Endometrium (tissue), 2 donors: Measurements from ENCODE around the gene TKT.

Experiments
- FAIRE-seq: peaks from 2 replicates; lab custom pipeline; 2012; peaks lifted over from hg19 to GRCh38; lab: Jason Lieb, UNC
- donor health status: control.
- donor health status: control.

Gene TKT

DNA sequence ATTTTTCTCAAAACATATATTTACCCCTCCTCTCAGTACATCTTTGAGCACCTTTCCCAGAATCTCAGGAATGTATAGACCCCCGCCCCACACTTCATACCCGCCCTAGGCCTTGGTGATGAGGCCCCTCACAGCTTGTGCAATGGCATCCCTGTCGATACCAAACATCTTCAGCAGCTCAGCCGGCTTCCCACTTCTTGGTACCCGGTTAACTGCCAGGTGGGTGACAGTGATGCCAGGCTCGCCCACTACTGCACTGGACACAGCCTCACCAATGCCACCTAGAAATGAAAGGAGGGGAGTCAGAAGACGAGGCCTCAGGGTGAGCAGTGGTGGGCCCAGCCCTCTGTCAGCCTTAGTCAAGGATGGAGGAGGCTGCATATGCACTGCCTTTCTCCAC is 30.2 kb downstream of the TKT start:
- no peak for FAIRE-seq

DNA sequence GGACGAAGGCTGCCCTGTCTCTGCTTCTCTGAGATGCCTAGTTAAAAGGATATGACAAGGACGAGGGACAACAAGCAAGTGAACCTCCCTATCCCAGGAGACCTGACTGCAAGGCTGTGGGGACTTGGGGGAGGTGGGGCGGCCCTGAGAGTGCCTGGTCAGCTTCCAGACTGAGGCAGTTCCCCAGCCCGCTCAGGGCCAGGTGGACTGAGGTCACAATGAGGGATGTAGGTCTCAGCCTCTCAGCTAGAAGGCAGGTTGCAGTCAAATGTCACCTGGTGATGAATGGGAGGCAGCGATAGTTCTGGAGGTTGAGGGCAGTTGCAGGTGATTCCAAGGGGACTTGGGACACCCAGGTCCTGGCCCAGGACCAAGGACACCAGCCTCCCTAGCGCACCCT is 30.6 kb downstream of the TKT start:
- FAIRE-seq = no peak

DNA sequence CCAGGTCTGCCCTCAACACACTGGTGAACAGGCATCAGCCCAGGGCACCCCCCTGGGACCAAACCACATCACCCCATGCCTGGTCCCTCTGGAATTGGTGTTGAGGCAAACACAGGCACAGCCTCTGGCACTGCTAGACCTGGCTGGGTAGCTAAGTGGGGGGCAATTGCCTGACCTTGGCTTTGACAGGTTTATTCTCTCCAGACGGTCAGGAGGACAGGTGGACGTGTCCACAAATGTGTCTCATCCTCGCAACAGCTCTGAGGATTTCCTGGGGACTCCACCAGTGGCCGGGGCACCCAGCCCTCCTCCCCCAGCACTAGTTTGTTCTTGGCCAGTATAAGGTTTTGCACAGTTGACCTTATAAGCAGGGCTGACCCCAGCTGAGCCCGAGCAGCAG is 31.3 kb downstream of the TKT start:
- FAIRE-seq = no peak

DNA sequence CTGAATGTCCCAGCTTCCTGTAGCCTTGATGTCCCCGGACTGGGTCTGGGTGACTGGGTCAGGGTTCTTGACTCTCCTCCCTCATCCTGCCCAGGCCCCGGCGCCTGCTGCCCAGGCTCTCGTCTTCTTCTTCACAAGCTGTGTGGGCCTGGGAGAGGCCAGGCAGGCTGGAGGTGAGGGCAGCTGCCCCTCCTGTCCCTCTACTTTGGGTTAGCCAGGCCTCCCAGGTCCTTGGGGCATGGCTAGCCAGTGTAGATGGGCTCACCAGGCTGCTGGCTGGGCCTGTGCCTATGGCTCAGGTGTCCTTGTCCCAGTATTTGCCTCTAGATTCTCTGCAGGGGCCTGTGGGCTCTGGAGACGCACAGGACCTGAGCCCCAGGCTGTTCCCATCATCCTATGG is 31.8 kb downstream of the TKT start:
- FAIRE-seq = no peak

DNA sequence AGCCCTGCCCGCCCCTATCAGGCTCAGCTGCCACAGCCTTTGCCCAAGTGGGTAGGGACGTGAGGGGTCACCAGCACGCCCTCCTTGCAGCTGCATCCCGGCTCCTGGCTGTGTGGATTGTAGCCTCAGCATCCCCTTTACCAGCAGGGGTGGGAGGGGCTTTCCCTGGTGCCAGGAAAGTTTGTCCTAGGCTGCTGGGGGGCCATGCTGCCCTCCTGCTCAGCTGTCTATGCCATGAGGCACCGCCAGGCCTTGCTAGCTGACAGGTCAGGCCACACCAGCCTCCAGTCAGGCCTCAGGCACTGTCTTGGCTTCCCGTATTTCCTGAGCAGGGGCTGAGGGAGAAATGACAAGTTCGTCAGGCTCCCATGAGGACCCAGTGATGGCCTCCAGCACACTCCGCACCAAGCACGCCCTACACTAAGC is 32.3 kb downstream of the TKT start:
- FAIRE-seq = no peak

DNA sequence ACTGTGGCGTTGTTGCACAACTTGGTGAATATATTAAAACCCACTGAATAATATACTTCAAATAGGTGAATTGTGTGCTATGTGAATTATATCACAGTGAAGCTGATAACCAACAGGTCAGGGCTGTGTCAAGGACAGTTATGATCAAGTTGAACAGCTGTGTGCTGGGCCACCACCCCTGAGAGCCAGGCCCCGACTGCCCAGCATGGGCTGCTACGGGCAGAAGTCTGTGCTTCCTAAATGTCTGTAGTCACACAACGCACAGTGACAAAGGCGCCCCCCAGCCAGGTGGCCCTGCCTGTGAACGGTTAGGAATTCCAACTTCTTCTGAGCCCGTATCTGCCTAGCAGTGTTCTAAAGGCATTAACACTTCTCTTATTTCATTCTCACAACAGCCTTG is 32.8 kb downstream of the TKT start:
- no peak for FAIRE-seq

DNA sequence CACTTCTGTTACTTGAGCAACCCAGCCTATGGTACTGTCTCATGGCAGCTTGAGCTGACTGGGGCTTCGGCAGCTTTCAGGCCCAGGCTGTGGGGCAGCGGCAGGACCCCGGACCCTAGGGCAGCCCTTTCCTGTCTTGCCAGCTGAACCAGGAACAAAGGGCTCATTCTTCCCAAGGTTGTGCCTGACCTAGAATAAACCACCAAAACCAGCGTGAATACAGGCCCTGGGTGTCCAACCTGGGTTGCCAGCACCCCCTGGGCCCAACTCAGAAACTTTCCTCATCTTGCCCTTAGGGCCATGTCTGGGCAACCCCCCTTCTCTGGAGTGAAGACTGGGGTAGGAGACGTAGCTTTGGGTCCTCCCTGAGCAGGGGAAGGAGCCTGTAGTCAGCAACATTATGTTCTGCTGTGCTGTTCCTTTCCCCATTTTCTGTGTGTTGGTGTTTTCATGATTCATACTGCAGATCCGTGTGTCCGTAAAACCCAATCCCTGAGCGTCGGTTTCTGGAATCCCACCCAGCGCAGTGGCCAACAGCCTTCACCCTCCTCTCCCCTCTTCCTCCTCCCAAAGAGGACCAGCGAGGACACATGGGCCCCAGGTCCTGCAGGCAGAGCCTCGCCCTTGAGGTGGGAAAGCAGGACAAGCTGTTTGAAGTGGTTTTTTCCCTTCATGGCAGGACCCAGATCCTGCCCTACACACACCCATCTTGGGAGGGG is 33.5 kb downstream of the TKT start:
- no peak for FAIRE-seq

DNA sequence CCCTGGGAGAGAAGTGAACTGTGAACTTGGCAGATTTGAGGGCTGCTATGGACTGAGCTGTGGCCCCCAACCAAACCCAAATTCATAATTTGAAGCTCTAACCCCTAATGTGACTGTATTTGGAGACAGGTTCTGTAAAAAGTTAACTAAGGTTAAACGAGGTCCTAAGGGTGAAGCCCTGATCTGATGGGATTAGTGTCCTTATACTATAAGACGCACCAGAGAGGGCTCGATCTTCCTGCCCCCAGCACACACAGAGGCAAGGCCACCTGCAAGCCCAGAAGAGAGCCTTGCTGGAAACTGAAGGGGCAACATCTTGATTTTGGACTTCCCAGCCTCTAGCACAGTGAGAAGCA is 34.0 kb downstream of the TKT start:
- FAIRE-seq = no peak

DNA sequence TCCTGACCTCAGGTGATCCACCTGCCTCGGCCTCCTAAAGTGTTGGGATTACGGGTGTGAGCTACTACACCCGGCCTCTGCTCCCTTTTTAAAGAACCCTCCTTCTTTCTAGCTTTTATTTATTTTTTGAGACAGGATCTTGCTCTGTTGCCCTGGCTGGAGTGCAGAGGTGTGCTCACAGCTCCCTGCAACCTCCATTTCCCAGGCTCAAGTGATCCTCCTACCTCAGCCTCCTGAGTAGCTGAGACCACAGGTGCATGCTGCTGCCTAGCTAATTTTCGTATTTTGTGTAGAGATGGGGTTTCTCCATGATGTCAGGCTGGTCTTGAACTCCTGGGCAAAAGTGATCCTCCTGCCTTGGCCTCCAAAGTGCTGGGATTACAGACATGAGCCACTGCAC is 34.5 kb downstream of the TKT start:
- no peak for FAIRE-seq

DNA sequence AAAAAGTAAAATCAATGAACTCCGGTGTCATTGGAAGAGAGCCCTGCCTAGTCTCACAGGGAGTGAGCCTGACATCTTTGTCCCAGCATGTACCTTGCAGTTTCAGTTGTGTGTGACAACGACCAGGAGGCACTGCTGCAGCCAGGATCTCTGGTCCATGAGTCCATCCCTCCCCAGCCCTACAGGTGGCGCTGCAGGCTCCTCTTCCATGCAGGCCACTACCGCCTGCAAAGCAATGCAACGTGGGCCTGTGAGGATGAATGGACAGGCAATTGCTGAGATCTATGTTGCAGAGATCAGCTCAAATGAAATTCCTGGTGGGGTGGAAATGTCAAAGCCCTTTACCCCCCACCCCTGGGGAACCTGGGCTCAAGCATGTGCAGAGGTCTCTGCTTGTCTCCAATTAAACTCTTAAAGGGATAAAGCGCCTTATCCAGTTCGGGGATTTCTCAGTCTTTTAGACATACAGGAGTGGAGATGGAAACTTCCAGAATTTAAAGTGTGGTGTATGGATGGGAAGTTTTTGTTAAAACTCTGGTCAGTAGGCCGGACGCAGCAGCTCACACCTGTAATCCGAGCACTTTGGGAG is 35.8 kb downstream of the TKT start:
- FAIRE-seq = no peak

DNA sequence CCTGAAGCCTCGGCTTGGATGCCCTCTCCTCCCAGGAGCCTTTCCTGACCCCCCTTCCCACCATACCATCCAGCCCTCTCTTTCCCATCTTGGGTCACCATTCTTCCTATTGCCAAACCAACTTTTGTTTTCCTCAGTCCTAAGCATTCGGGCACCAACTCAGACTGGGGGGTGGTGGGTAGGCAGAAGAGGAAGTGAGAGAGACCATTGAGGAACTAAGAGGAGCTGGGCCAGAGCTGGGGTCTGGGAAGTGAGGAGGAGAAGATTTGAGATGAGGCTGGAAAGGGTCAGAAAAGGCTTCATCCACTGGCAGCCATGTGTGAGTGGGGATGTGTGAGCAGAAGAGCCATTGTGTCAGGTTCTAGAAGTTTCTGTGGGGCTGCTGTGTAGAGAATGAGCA is 37.7 kb downstream of the TKT start:
- no peak for FAIRE-seq

DNA sequence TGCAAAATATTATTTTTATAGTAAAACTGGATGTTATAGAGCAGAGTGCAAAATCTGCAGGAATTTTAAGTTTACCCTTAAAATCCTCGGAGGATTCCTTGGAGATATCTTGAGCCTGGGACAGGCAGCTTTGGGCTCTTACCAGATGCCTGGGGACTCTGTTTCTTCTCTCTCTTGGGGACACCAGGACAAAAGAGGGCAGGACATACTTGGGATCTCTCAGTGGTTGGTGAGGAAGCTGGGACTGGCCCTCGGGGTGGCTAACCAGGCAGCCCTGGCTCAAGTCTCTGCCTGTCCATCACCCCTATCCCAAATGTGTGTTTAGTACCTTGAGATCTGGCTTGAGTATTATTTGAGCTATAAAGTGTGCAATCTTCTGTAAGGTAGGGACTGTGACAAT is 38.6 kb downstream of the TKT start:
- FAIRE-seq = no peak

DNA sequence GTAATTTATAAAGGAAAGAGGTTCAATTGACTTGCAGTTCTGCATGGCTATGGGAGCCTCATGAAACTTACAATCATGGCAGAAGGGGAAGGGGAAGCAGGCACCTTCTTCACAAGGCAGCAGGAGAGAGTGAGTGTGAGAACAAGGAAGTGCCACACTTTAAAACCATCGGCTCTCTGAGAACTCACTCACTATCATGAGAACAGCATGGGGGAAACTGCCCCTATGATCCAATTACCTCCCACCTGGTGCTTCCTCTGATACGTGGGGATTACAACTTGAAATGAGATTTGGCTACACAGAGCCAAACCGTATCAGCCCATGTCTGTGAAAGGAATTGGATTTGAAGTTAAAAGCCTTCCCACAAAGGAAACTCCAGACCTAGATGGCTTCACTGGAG is 39.1 kb downstream of the TKT start:
- FAIRE-seq = no peak

DNA sequence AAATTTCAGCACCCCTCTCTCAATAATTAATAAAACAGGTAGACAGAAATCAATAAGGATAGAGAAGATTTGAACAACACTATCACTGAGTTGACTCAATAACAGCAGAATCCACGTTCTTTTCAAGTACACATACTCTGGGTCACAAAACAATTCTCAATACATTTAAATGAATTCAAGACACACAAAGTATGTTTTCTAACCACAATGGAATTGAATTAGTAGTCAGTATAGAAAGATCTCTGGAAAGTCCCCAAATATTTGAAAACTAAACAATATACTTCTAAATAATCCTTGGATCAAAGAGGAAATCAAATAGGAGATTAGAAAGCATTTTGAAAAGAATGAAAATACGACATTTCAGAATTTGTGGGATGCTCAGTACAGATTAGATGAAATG is 40.0 kb downstream of the TKT start:
- FAIRE-seq = no peak

DNA sequence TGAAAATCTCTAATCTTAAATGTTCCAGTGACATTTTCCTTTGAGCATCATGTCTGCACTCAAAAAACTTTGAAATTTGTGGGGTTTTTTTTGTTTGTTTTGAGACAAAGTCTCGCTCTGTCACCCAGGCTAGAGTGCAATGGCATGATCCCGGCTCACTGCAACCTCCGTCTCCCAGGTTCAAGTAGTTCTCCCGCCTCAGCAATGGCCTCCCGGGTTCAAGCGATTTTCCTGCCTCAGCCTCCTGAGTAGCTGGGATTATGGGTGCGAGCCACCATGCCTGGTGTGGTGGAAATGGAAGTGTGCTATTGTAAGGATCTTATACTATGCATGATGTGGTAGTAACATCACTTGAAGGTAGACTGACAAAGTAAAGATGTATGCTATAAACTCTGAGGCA is 42.5 kb downstream of the TKT start:
- FAIRE-seq = no peak

DNA sequence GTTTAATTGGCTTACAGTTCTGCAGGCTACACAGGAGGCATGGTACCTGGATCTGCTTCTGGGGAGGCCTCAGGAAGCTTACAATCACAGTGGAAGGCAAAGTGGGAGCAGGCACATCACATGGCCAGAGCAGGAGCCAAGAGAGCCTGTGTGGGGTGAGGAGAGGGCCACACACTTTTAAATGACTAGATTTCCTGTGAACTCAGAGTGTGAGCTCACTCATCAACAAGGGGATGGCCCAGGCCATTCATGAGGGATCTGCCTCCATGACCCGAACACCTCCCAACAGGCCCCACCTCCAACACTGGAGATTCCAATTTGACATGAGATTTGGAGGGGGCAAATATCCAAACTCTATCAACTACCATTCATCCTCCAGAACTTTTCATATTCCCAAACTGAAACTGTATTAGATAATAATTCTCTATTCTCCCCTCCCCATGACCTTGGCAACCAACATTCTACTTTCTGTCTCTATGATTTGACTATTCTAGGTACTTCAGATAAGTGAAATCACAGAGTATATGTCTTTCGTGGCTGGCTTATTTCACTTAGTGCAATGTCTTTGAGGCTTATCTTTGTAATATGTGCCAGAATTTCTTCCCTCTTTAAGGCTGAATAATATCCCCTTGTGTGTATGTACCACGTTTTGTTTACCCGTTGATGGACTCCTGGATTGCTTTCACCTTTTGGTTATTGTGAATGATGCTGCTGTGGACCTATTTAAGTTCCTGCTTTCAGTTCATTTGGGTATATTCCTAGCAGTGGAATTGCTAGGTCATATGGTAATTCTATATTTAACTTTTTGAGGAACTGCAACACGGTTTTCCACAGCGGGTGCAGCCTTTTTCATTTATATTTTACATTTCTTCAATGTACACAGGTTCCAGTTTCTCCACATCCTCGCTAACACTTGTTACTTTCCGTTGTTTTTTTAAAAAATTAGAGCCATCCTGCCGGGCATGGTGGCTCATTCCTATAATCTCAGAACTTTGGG is 43.8 kb downstream of the TKT start:
- FAIRE-seq = no peak

DNA sequence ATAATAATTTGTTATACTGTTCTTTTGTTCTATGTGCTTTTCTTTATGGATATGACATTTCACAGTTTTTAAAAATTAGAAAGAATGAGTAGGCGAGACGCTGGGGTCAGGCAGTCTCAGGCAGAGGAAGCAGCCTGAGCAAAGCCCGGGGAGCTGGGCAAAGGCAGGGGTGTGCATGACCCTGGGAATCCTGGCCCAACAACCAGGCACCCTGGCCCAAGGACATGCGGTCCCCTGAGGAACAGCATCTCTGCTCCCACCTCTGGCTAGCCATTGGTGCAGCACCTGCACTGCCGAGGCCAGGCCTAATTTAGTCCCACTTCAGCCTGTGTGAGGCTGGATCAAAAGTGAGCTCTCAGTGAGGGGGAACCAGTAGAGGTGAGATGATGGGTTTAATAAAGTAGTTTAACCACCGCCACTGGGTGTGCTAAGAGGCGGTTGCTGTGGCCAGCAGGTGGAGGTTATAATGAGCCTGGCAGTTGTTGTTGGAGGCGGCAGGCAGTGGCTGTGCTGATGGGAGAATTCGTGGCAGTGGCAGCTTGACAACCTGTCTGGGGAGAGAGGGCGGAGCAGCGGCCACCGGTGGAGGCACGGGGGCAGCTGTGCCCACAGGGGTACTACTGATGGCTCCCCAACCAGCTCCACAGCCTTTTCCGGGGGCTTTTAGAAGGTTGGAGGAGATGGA is 53.3 kb downstream of the TKT start:
- no peak for FAIRE-seq

DNA sequence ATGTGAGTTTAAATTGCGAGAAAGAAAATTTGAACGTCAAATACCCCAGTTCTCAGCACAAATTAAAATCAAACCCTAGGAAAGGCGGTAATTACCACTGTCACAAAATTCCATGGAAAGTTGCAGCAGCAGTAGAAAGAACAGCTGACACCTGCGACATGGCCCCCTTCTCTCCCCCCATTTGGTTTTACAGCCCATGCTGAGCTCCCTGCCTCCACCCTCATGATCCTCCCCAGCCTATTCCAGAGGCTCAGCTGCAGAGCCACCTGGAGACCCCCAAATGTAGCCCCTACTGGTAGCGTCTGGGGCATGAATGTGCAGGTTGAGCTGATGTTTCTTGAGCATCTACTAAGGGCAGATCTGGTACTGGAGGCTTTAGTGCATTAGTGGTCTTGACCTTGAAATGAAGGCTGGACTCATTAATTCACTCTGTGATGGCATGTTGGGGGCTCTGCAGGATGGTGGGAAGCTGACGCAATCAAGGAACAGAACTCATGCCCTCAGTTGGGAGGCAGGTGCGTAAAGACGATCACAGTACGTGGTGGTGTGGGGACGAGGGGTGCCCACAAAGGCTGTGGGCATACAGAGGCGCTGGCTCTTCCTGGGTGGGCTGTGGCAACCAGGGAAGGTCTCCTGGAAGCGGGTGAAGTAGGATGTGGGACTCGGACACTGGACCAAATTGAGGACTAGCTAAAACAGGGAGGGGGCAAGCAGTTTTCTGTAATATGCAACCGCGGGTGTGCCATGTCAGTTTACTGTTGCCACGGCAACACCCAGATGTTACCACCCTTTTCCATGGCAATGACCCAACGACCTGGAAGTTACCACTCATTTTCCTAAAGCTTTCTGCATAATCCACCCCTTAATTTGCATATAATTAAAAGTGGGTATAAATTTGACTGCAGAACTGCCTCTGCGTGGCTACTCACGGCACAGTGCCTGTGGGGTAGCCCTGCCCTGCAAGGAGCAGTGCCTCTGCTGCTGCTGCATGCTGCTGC is 55.0 kb downstream of the TKT start:
- FAIRE-seq = no peak

DNA sequence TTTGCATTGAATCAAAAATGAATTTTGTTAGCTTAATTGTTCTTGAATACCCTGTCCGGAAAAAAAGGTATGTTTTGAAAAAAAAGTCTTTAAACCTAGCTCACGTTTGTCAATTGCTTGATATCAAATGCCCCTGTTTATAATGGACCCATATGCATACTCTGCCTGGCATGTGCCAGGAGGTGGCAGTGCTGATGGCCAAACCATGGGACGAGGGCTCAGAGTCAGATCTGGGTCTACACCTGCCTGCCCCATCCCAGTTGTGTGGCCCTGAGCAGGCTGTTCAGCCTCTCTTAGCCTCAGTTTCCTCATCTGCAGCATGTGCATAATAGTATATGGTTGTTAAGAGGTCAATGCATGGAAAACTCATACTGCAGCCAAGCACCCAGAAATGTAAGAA is 56.0 kb downstream of the TKT start:
- FAIRE-seq = no peak

DNA sequence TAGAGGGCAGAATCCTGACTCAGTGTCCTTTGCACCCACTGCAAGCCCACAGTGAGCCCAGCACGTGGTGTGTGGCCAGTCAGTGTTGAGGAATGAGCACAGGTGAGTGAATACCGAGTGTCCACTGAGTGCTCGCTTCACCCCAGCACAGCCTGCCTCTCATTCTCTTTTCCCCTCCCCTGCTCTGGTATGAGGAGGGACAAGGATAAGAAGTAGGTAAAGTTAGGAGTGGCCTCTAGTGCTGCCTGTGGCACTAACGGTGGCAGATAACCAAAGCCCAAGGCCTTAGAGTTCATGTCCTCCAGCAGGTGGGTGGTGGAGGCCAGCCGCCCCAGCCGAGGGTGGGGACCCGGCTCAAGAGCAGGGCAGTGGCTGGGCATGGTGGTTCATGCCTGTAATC is 56.8 kb downstream of the TKT start:
- no peak for FAIRE-seq

DNA sequence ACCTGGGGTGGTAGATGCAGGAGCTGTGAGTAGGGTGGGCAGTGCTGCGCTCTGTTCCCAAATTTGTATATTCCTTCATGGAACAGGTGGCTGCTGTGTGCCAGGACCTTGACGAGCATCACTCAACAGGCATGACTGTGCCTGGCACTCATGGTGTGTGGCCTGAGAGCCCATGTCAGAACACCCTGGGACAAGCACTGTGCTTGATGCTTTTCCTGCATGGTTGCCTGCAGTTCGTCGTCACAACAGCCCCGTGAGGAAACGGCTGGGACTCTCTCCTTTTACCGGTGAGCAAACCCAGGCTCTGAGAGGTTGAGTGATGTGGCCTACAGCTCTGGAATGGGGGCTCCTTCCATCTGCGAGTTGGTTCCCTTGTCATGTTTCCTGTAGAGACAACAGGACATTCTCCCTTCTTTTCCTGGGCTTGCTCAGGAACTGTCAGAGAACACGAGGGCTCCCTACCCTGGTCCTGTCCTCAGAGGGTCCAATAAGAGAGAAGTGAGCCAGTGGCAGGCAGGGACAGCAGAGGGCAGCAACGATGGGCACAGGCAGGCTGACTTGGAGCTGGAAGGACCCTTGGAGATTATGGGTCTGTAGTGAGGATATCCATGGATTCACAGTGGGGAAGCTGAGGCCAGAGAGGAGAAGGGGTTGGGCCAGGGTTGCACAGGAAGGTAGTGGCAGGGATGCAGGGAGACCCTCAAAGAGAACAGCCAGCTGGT is 57.4 kb downstream of the TKT start:
- FAIRE-seq = no peak
